Measurements from ENCODE around the gene SLC28A2. TPM values are rescaled to one million over a fixed set of nuclear protein-coding genes. Genes with fewer than 3 reads are reported as not detected.

The SLC28A2 gene
- not detected in 2 replicates for total RNA-seq

GRCh38 chr15:45251888-45252287 is at the start of gene SLC28A2:
TSS of gene SLC28A2 (plus strand) at chr15:45252234. CDS start at chr15:45253216, 982 bp downstream.
- DNase-seq (ENCODE audit: low read depth), result no peak
- no peak for TF ChIP-seq CTCF (IDR thresholded peaks at IDR 0.05; ENCODE audit: insufficient read depth, low read length, poor library complexity, severe bottlenecking)
- Histone ChIP-seq H3K36me3 (ENCODE audit: control insufficient read depth, insufficient read depth, low read length) (no peaks in the 10 kb centered on the region), H3K4me3 (ENCODE audit: low read depth, low read length) (no peak within 1 kb of the TSS), H3K27me3 (ENCODE audit: control insufficient read depth, insufficient read depth, low read length) (no peaks in the 10 kb centered on the region)

GRCh38 chr15:45203182-45203581 is 48.9 kb upstream of the SLC28A2 start:
- H3K4me3 ChIP-seq (ENCODE audit: low read depth, low read length), result no peak overlapping the region
- H3K36me3 ChIP-seq (ENCODE audit: control insufficient read depth, insufficient read depth, low read length), result no peaks in the 10 kb centered on the region
- TF ChIP-seq CTCF (IDR thresholded peaks at IDR 0.05; ENCODE audit: insufficient read depth, low read length, poor library complexity, severe bottlenecking), result no peak
- DNase-seq (ENCODE audit: low read depth), result no peak
- H3K27me3 ChIP-seq (ENCODE audit: control insufficient read depth, insufficient read depth, low read length), result no peaks in the 10 kb centered on the region

- H3K4me3 ChIP-seq (ENCODE audit: low read depth, low read length), result no peak overlapping the region
- H3K27me3 ChIP-seq (ENCODE audit: control insufficient read depth, insufficient read depth, low read length), result no peaks in the 10 kb centered on the region
- TF ChIP-seq CTCF (IDR thresholded peaks at IDR 0.05; ENCODE audit: insufficient read depth, low read length, poor library complexity, severe bottlenecking), result peak; percentile 89
- H3K36me3 ChIP-seq (ENCODE audit: control insufficient read depth, insufficient read depth, low read length), result no peaks in the 10 kb centered on the region
- DNase-seq (ENCODE audit: low read depth), result no peak
Observed at GRCh38 chr15:45205192-45205591, 46.8 kb upstream of the SLC28A2 start.

- TF ChIP-seq CTCF (IDR thresholded peaks at IDR 0.05; ENCODE audit: insufficient read depth, low read length, poor library complexity, severe bottlenecking), result no peak
- Histone ChIP-seq H3K27me3 (ENCODE audit: control insufficient read depth, insufficient read depth, low read length) (no peaks in the 10 kb centered on the region), H3K36me3 (ENCODE audit: control insufficient read depth, insufficient read depth, low read length) (no peaks in the 10 kb centered on the region), H3K4me3 (ENCODE audit: low read depth, low read length) (no peak overlapping the region)
- no peak for DNase-seq (ENCODE audit: low read depth)
Observed at GRCh38 chr15:45212493-45212892, 39.5 kb upstream of the SLC28A2 start.

GRCh38 chr15:45221053-45221599 is 30.9 kb upstream of the SLC28A2 start:
- TF ChIP-seq CTCF (IDR thresholded peaks at IDR 0.05; ENCODE audit: insufficient read depth, low read length, poor library complexity, severe bottlenecking), result no peak
- peaks cover 2% of the 10 kb centered on the region for H3K27me3 ChIP-seq (ENCODE audit: control insufficient read depth, insufficient read depth, low read length)
- DNase-seq (ENCODE audit: low read depth), result no peak
- no peaks in the 10 kb centered on the region for H3K36me3 ChIP-seq (ENCODE audit: control insufficient read depth, insufficient read depth, low read length)
- no peak overlapping the region for H3K4me3 ChIP-seq (ENCODE audit: low read depth, low read length)

- H3K36me3 ChIP-seq (ENCODE audit: control insufficient read depth, insufficient read depth, low read length), result no peaks in the 10 kb centered on the region
- TF ChIP-seq CTCF (IDR thresholded peaks at IDR 0.05; ENCODE audit: insufficient read depth, low read length, poor library complexity, severe bottlenecking), result no peak
- DNase-seq (ENCODE audit: low read depth), result no peak
- H3K27me3 ChIP-seq (ENCODE audit: control insufficient read depth, insufficient read depth, low read length), result peaks cover 2% of the 10 kb centered on the region
- H3K4me3 ChIP-seq (ENCODE audit: low read depth, low read length), result no peak overlapping the region
Observed at GRCh38 chr15:45221967-45222366, 30.1 kb upstream of the SLC28A2 start.
